Lower lobe of right lung (tissue), 2 donors: ENCODE data around the gene SMAD5. TPM values are rescaled to one million over a fixed set of nuclear protein-coding genes. Genes with fewer than 3 reads are reported as not detected.

ENCODE experiments used
- ATAC-seq, 2 donors: fragments of 200-7000 bp; cut with Tn5 transposase; one replicate each; pipeline ENCODE4 v1.9.1; 2020 to 2022; ENCODE audit warnings: mild to moderate bottlenecking in 2 of 2, moderate library complexity in 2 of 2
- DNase-seq: peaks from one replicate; pipeline ENCODE4 v3.0.0-alpha.2; 2020
- H3K27ac ChIP-seq: fragments of 200-600 bp; one replicate; pipeline ENCODE4 v1.8.0; 2022
- H3K27me3 ChIP-seq: fragments of 200-600 bp; one replicate; pipeline ENCODE4 v1.8.0; 2022; ENCODE audit warnings: low read depth
- H3K36me3 ChIP-seq: fragments of 200-600 bp; one replicate; pipeline ENCODE4 v1.8.0; 2022; ENCODE audit warnings: mild to moderate bottlenecking
- H3K4me1 ChIP-seq: fragments of 200-600 bp; one replicate; pipeline ENCODE4 v1.8.0; 2022
- H3K4me3 ChIP-seq: fragments of 200-600 bp; one replicate; pipeline ENCODE4 v1.8.0; 2022; ENCODE audit warnings: mild to moderate bottlenecking
- H3K9me3 ChIP-seq: fragments of 200-600 bp; one replicate; pipeline ENCODE4 v1.8.0; 2022
- CTCF ChIP-seq: fragments of 200-600 bp; IDR thresholded peaks from one replicate; pipeline ENCODE4 v1.8.0; 2022; ENCODE audit warnings: antibody characterized with exemption, mild to moderate bottlenecking
- intact Hi-C: fragments of 100-400 bp; cut with DNase I; formaldehyde crosslinking; loops from one replicate; pipeline ENCODE4 v1.11.0; 2022
- total RNA-seq: library from RNA; stranded (reverse); fragmentation: NEBNext Ultra II Directional; extraction: Animal tissue kit (Norgen Biotek cat#: 25700); gene quantifications from one replicate; pipeline ENCODE4 v1.2.1, GENCODE V29; 2021
- donor health status: DM: no; HTN: yes; CAD: no; lungs with severe emphysema.

The SMAD5 gene
- total RNA-seq, 1 donor from 2014 or later = 61.9 TPM

GRCh38 chr5:136101884-136102283 is 30.8 kb upstream of the SMAD5 start:
- intact Hi-C loops = no loop called here
- ATAC-seq (no peak), DNase-seq (no peak)
- no peaks in the 10 kb centered on the region for H3K36me3 ChIP-seq
- no peaks in the 10 kb centered on the region for H3K9me3 ChIP-seq
- H3K4me3 ChIP-seq = no peak overlapping the region
- TF ChIP-seq CTCF = no peak
- no peaks in the 10 kb centered on the region for H3K27me3 ChIP-seq
- peaks cover 6% of the 10 kb centered on the region for H3K4me1 ChIP-seq
- no peak overlapping the region for H3K27ac ChIP-seq

GRCh38 chr5:136103118-136103517 is 29.5 kb upstream of the SMAD5 start:
- H3K9me3 ChIP-seq = no peaks in the 10 kb centered on the region
- TF ChIP-seq CTCF = no peak
- intact Hi-C loops = no loop called here
- no peaks in the 10 kb centered on the region for H3K27me3 ChIP-seq
- H3K27ac ChIP-seq = no peak overlapping the region
- peaks cover 6% of the 10 kb centered on the region for H3K4me1 ChIP-seq
- H3K4me3 ChIP-seq = no peak overlapping the region
- DNase-seq (no peak), ATAC-seq (no peak)
- H3K36me3 ChIP-seq = no peaks in the 10 kb centered on the region

GRCh38 chr5:136104306-136104965 is 28.2 kb upstream of the SMAD5 start:
- no peaks in the 10 kb centered on the region for H3K36me3 ChIP-seq
- no peak for TF ChIP-seq CTCF
- no peaks in the 10 kb centered on the region for H3K9me3 ChIP-seq
- no peak overlapping the region for H3K4me3 ChIP-seq
- no peak for DNase-seq
- peak; percentile 25 to 45 for ATAC-seq
- intact Hi-C loops = no loop called here
- no peaks in the 10 kb centered on the region for H3K27me3 ChIP-seq
- H3K4me1 ChIP-seq = peaks cover 6% of the 10 kb centered on the region
- no peak overlapping the region for H3K27ac ChIP-seq

DNA sequence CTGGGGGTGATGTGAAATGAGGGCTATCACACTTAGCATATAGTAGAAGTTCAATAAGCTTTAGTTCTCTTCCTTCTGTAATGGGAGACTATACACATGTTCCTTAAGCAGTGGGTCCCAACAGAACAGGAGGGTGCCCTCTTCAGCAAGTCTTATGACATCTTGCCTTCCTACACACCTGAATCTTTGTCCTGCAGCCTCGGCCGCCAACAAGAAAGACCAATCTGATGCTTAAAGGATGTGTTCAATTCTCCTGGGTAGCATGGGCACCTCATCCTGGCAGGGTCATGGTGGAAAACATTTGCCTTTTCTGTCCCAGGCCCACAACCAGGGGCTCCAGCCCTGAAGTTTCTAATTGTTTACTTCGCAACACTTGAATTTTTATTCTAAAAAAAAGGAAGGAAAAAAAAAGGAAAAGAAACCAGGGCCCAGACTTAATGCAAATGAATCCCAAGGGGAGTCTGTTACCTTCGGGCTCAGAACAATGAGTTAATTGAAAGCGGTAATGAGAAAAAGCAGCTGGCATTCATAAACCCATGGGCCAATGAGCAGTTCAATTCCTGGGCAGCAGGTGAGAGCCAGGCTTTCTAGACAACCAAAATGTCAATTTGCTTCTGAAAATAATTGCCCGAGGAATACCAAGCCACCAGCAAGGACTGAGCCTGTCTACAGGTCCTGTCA is 26.2 kb upstream of the SMAD5 start:
- intact Hi-C loops = no loop called here
- H3K4me3 ChIP-seq = no peak overlapping the region
- DNase-seq = no peak
- H3K36me3 ChIP-seq = no peaks in the 10 kb centered on the region
- TF ChIP-seq CTCF = no peak
- H3K4me1 ChIP-seq = peaks cover 6% of the 10 kb centered on the region
- H3K27me3 ChIP-seq = no peaks in the 10 kb centered on the region
- H3K27ac ChIP-seq = no peak overlapping the region
- H3K9me3 ChIP-seq = no peaks in the 10 kb centered on the region
- no peak for ATAC-seq

DNA sequence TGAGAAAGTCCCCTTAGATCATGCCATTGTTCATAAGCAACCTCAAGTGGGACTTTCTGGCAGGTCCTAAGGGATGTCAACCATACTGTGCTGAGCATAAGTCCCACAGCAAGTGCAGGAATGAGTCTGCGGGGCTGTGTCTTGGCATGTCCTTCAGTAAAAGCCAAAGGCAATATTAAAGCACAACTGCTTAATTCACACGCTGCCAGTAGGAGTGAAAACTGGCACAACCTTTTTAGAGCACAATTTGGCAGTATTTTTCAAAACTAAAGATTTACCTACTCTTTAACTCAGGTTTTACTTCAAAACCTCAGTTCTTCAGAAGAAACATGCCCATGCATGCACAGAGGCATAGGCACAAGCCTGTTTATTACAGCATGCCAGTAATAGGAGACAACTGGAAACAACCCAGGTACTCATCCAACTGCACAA is 24.4 kb upstream of the SMAD5 start:
- no peaks in the 10 kb centered on the region for H3K36me3 ChIP-seq
- DNase-seq (no peak), ATAC-seq (no peak)
- no peak overlapping the region for H3K4me3 ChIP-seq
- H3K27me3 ChIP-seq = no peaks in the 10 kb centered on the region
- peaks cover 6% of the 10 kb centered on the region for H3K4me1 ChIP-seq
- intact Hi-C loops = no loop called here
- H3K27ac ChIP-seq = no peak overlapping the region
- H3K9me3 ChIP-seq = no peaks in the 10 kb centered on the region
- no peak for TF ChIP-seq CTCF
